Stomach (tissue), 9 donors: ENCODE data around the gene PLXDC1. TPM values are rescaled to one million over a fixed set of nuclear protein-coding genes. Genes with fewer than 3 reads are reported as not detected.

Experiments
- DNase-seq, 2 donors: peaks; one replicate each; pipeline versions ENCODE4 v3.0.0 to v3.0.0-alpha.2; 2013 to 2019
- H3K27ac ChIP-seq, 5 donors: fragments of 200-600 bp in 4 of 5; sonication (generic) in 4 of 5; one replicate each; pipeline ENCODE4 v1.5.1; 2013 to 2019; ENCODE audit warnings: mild to moderate bottlenecking in 1 of 5, moderate library complexity in 1 of 5
- H3K27me3 ChIP-seq, 3 donors: fragments of 200-600 bp; sonication (generic); one replicate each; pipeline ENCODE4 v1.5.1; 2017 to 2019; ENCODE audit warnings: mixed run types in 1 of 3
- H3K36me3 ChIP-seq, 4 donors: fragments of 200-600 bp; sonication (generic); 1 replicate in 3 of 4; 2 replicates in 1 of 4; pipeline ENCODE4 v1.5.1; 2016 to 2019
- H3K4me1 ChIP-seq, 4 donors: fragments of 200-600 bp; sonication (generic); one replicate each; pipeline ENCODE4 v1.5.1; 2016 to 2019
- H3K4me3 ChIP-seq, 4 donors: fragments of 200-600 bp; sonication (generic) in 3 of 4; one replicate each; pipeline ENCODE4 v1.5.1; 2016 to 2019; ENCODE audit warnings: mild to moderate bottlenecking in 1 of 4
- H3K9me3 ChIP-seq, 4 donors: fragments of 200-600 bp; sonication (generic); one replicate each; pipeline ENCODE4 v1.5.1; 2016 to 2019
- EP300 ChIP-seq: sonication (generic); formaldehyde crosslinking; IDR thresholded peaks from one replicate; pipeline ENCODE4 v1.6.1; 2017; ENCODE audit warnings: antibody characterized with exemption
- POLR2A ChIP-seq, 4 donors: fragments of 450-650 bp; IDR thresholded peaks; one replicate each; pipeline ENCODE4 v1.6.1; 2016; ENCODE audit warnings: antibody characterized with exemption in 4 of 4, control low read depth in 2 of 4, mild to moderate bottlenecking in 1 of 4, moderate library complexity in 1 of 4
- POLR2AphosphoS5 ChIP-seq, 3 donors: sonication (generic); formaldehyde crosslinking; IDR thresholded peaks; one replicate each; pipeline ENCODE4 v1.6.1; 2016; ENCODE audit warnings: antibody characterized with exemption in 3 of 3
- WGBS, 5 donors: extraction: QIAGEN DNeasy Blood & Tissue Kit in 3 of 5; methylation state at CpG; one replicate each; pipeline versions ENCODE4 v1.1.5 to v1.1.7; 2013 to 2018; 5-methylcytosine and 5-hydroxymethylcytosine counted together
- intact Hi-C: fragments of 100-400 bp; cut with DNase I; formaldehyde crosslinking; loops from one replicate; pipeline ENCODE4 v1.15.1; 2023; ENCODE audit warnings: low total_unique reads
- polyA plus RNA-seq, 3 donors: library from polyadenylated mRNA; stranded (reverse); fragments of 200-250 nt; gene quantifications; one replicate each; pipeline ENCODE4 v1.2.3, GENCODE V29; 2013
- total RNA-seq, 5 donors: library from RNA; depleted of rRNA; stranded (reverse); fragments of >200 nt; gene quantifications; one replicate each; pipeline versions ENCODE4 v1.1.0 to v1.2.3, GENCODE V29; 2014 to 2016
- TF ChIP-seq, protein P1 (sequence below), 7 experiments: fragments of 450-650 bp in 4 of 7; fragments of 200-600 bp in 3 of 7; sonication (generic) in 3 of 7; IDR thresholded peaks; one replicate each; pipeline ENCODE4 v1.5.1; 2016 to 2019; ENCODE audit warnings: antibody characterized with exemption in 7 of 7, control low read depth in 2 of 7, mild to moderate bottlenecking in 1 of 7
- donor health status: healthy with polysubstance abuse.
- donor health status: Bipolar disorder and iron deficiency.
- donor health status: healthy.

PLXDC1 gene
- total and polyA plus RNA-seq, 8 donors = 0.58 to 77.2 (median 4.4) TPM

GRCh38 chr17:39147221-39148185, 3.9 kb downstream of the PLXDC1 start:
- 65 to 69% (median 68%) methylated on average over 13 of the region's 13 CpGs for WGBS, 5 donors
- no peak for TF ChIP-seq POLR2A (IDR thresholded peaks at IDR 0.05)
- TF ChIP-seq, protein P1, sequence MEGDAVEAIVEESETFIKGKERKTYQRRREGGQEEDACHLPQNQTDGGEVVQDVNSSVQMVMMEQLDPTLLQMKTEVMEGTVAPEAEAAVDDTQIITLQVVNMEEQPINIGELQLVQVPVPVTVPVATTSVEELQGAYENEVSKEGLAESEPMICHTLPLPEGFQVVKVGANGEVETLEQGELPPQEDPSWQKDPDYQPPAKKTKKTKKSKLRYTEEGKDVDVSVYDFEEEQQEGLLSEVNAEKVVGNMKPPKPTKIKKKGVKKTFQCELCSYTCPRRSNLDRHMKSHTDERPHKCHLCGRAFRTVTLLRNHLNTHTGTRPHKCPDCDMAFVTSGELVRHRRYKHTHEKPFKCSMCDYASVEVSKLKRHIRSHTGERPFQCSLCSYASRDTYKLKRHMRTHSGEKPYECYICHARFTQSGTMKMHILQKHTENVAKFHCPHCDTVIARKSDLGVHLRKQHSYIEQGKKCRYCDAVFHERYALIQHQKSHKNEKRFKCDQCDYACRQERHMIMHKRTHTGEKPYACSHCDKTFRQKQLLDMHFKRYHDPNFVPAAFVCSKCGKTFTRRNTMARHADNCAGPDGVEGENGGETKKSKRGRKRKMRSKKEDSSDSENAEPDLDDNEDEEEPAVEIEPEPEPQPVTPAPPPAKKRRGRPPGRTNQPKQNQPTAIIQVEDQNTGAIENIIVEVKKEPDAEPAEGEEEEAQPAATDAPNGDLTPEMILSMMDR (IDR thresholded peaks at IDR 0.05) = no peak
- TF ChIP-seq POLR2AphosphoS5 (IDR thresholded peaks at IDR 0.05) = no peak
- no peak for TF ChIP-seq EP300
- no peak overlapping the region for H3K27ac ChIP-seq
- no peak overlapping the region for H3K4me3 ChIP-seq
- H3K27me3 ChIP-seq = peaks cover 0 to 32% (median 23%) of the 10 kb centered on the region in 3 donors
- DNase-seq = no peak
- H3K9me3 ChIP-seq = no peaks in the 10 kb centered on the region
- intact Hi-C loops = no loop called here
- H3K4me1 ChIP-seq = peaks cover 15 to 41% (median 35%) of the 10 kb centered on the region in 4 donors
- no peaks in the 10 kb centered on the region for H3K36me3 ChIP-seq

DNA sequence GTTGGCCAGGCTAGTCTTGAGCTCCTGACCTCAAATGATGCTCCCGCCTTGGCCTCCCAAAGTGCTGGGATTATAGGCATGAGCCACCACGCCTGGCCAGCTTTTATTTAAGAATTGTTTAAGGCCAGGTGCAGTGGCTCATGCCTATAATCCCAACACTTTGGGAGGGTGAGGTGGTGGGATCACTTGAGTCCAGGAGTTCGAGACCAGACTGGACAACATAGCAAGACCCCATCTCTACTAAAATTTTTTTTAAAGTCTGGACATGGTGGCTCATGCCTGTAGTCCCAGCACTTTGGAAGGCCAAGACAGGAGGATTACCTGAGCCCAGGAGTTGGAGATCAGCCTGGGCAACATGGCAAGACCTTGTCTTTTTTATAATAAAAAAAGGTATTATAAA, 5.2 kb downstream of the PLXDC1 start:
- Histone ChIP-seq H3K36me3 (no peaks in the 10 kb centered on the region), H3K9me3 (no peaks in the 10 kb centered on the region), H3K27me3 (peaks cover 0 to 20% (median 11%) of the 10 kb centered on the region in 3 donors), H3K4me1 (peaks cover 5 to 29% (median 23%) of the 10 kb centered on the region in 4 donors), H3K4me3 (no peak overlapping the region), H3K27ac (no peak overlapping the region)
- intact Hi-C loops = no loop called here
- WGBS, 5 donors = 93 to 97% (median 94%) methylated on average over 3 of the region's 3 CpGs
- no peak for DNase-seq
- no peak for TF ChIP-seq POLR2A (IDR thresholded peaks at IDR 0.05)
- TF ChIP-seq, protein P1 (IDR thresholded peaks at IDR 0.05) = no peak
- TF ChIP-seq EP300 = no peak
- TF ChIP-seq POLR2AphosphoS5 (IDR thresholded peaks at IDR 0.05) = no peak

GRCh38 chr17:39145143-39145542, 6.3 kb downstream of the PLXDC1 start:
- Histone ChIP-seq H3K36me3 (no peaks in the 10 kb centered on the region), H3K9me3 (no peaks in the 10 kb centered on the region), H3K27me3 (peaks cover 0 to 9% (median under 1%) of the 10 kb centered on the region in 3 donors), H3K4me3 (no peak overlapping the region), H3K4me1 (peaks cover 0 to 20% (median 18%) of the 10 kb centered on the region in 4 donors), H3K27ac (peak overlapping the region in 3 of 5 donors; percentile 55 to 70 (median 69))
- DNase-seq = no peak
- TF ChIP-seq EP300 = no peak
- TF ChIP-seq POLR2A (IDR thresholded peaks at IDR 0.05) = no peak
- TF ChIP-seq POLR2AphosphoS5 (IDR thresholded peaks at IDR 0.05) = no peak
- TF ChIP-seq, protein P1 (IDR thresholded peaks at IDR 0.05) = no peak
- intact Hi-C loops = no loop called here
- 86 to 100% (median 89%) methylated on average over 1 to 3 of the region's 3 CpGs for WGBS, 5 donors

- Histone ChIP-seq H3K9me3 (no peaks in the 10 kb centered on the region), H3K27ac (peak overlapping the region; percentile 9 to 70 (median 55)), H3K4me3 (no peak overlapping the region), H3K27me3 (peaks cover 0 to 5% (median 0%) of the 10 kb centered on the region in 3 donors), H3K4me1 (peaks cover 0 to 20% (median 18%) of the 10 kb centered on the region in 4 donors), H3K36me3 (no peaks in the 10 kb centered on the region)
- WGBS, 5 donors = 14 to 23% (median 18%) methylated on average over 9 of the region's 9 CpGs
- intact Hi-C loops = no loop called here
- DNase-seq = peak; percentile 89 to 90
- no peak for TF ChIP-seq EP300
- TF ChIP-seq, protein P1 (IDR thresholded peaks at IDR 0.05) = no peak
- no peak for TF ChIP-seq POLR2A (IDR thresholded peaks at IDR 0.05)
- peak; percentile 27 to 74 (median 46) for TF ChIP-seq POLR2AphosphoS5 (IDR thresholded peaks at IDR 0.05)
These were observed 7.0 kb downstream of the PLXDC1 start for GRCh38 chr17:39144416-39144840.
